ENCODE results near the gene TSPAN9.

GRCh38 chr12:3061059-3061458, 16.1 kb upstream of the TSPAN9 start:
- TF ChIP-seq EP300 (IDR thresholded peaks at IDR 0.05) (no peak), POLR2A (IDR thresholded peaks at IDR 0.05; ENCODE audit: low read depth) (no peak), CTCF (IDR thresholded peaks at IDR 0.05) (no peak), POLR2AphosphoS5 (IDR thresholded peaks at IDR 0.05) (no peak)
